ENCODE results near the gene ZNF800. TPM values are rescaled to one million over a fixed set of nuclear protein-coding genes. Genes with fewer than 3 reads are reported as not detected.

Gene ZNF800
- total and polyA plus RNA-seq, 2 of the 8 experiments (the other 6 are each of a cell fraction or from before 2014, with no cell fraction given), result 1.0 to 6.5 TPM

DNA sequence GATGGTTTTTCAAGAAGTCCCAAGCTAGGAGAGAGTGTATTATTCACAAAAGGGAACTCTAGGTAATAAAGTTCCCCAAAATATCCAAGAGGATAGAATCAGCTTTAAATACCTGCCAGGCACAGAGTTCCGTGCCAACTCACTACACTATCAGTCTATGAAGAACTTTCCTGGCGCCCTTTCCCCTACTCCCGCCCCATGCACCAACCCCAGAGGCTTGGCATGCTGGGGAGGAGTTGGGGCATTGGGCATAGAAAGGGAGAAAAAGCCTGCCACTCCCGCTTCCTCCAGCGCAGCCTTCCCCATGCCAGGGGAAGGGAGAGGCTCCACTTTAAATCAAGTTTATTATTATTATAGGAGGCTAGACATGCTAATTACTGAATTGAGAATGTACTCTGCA is 54.9 kb downstream of the ZNF800 start (continued):
- TF ChIP-seq, protein P1, sequence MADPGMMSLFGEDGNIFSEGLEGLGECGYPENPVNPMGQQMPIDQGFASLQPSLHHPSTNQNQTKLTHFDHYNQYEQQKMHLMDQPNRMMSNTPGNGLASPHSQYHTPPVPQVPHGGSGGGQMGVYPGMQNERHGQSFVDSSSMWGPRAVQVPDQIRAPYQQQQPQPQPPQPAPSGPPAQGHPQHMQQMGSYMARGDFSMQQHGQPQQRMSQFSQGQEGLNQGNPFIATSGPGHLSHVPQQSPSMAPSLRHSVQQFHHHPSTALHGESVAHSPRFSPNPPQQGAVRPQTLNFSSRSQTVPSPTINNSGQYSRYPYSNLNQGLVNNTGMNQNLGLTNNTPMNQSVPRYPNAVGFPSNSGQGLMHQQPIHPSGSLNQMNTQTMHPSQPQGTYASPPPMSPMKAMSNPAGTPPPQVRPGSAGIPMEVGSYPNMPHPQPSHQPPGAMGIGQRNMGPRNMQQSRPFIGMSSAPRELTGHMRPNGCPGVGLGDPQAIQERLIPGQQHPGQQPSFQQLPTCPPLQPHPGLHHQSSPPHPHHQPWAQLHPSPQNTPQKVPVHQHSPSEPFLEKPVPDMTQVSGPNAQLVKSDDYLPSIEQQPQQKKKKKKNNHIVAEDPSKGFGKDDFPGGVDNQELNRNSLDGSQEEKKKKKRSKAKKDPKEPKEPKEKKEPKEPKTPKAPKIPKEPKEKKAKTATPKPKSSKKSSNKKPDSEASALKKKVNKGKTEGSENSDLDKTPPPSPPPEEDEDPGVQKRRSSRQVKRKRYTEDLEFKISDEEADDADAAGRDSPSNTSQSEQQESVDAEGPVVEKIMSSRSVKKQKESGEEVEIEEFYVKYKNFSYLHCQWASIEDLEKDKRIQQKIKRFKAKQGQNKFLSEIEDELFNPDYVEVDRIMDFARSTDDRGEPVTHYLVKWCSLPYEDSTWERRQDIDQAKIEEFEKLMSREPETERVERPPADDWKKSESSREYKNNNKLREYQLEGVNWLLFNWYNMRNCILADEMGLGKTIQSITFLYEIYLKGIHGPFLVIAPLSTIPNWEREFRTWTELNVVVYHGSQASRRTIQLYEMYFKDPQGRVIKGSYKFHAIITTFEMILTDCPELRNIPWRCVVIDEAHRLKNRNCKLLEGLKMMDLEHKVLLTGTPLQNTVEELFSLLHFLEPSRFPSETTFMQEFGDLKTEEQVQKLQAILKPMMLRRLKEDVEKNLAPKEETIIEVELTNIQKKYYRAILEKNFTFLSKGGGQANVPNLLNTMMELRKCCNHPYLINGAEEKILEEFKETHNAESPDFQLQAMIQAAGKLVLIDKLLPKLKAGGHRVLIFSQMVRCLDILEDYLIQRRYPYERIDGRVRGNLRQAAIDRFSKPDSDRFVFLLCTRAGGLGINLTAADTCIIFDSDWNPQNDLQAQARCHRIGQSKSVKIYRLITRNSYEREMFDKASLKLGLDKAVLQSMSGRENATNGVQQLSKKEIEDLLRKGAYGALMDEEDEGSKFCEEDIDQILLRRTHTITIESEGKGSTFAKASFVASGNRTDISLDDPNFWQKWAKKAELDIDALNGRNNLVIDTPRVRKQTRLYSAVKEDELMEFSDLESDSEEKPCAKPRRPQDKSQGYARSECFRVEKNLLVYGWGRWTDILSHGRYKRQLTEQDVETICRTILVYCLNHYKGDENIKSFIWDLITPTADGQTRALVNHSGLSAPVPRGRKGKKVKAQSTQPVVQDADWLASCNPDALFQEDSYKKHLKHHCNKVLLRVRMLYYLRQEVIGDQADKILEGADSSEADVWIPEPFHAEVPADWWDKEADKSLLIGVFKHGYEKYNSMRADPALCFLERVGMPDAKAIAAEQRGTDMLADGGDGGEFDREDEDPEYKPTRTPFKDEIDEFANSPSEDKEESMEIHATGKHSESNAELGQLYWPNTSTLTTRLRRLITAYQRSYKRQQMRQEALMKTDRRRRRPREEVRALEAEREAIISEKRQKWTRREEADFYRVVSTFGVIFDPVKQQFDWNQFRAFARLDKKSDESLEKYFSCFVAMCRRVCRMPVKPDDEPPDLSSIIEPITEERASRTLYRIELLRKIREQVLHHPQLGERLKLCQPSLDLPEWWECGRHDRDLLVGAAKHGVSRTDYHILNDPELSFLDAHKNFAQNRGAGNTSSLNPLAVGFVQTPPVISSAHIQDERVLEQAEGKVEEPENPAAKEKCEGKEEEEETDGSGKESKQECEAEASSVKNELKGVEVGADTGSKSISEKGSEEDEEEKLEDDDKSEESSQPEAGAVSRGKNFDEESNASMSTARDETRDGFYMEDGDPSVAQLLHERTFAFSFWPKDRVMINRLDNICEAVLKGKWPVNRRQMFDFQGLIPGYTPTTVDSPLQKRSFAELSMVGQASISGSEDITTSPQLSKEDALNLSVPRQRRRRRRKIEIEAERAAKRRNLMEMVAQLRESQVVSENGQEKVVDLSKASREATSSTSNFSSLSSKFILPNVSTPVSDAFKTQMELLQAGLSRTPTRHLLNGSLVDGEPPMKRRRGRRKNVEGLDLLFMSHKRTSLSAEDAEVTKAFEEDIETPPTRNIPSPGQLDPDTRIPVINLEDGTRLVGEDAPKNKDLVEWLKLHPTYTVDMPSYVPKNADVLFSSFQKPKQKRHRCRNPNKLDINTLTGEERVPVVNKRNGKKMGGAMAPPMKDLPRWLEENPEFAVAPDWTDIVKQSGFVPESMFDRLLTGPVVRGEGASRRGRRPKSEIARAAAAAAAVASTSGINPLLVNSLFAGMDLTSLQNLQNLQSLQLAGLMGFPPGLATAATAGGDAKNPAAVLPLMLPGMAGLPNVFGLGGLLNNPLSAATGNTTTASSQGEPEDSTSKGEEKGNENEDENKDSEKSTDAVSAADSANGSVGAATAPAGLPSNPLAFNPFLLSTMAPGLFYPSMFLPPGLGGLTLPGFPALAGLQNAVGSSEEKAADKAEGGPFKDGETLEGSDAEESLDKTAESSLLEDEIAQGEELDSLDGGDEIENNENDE (IDR thresholded peaks at IDR 0.05; ENCODE audit: insufficient replicate concordance, low read length), result no peak
- TF ChIP-seq, protein P2, sequence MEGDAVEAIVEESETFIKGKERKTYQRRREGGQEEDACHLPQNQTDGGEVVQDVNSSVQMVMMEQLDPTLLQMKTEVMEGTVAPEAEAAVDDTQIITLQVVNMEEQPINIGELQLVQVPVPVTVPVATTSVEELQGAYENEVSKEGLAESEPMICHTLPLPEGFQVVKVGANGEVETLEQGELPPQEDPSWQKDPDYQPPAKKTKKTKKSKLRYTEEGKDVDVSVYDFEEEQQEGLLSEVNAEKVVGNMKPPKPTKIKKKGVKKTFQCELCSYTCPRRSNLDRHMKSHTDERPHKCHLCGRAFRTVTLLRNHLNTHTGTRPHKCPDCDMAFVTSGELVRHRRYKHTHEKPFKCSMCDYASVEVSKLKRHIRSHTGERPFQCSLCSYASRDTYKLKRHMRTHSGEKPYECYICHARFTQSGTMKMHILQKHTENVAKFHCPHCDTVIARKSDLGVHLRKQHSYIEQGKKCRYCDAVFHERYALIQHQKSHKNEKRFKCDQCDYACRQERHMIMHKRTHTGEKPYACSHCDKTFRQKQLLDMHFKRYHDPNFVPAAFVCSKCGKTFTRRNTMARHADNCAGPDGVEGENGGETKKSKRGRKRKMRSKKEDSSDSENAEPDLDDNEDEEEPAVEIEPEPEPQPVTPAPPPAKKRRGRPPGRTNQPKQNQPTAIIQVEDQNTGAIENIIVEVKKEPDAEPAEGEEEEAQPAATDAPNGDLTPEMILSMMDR (IDR thresholded peaks at IDR 0.05; ENCODE audit: control extremely low read depth in 1 of 3, insufficient read depth in 1 of 3, low read depth in 1 of 3, low read length in 3 of 3), result no peak
- no peak for TF ChIP-seq POU5F1 (IDR thresholded peaks at IDR 0.05; ENCODE audit: low read depth, low read length)
- TF ChIP-seq BCL11A (IDR thresholded peaks at IDR 0.05; ENCODE audit: low read depth in 2 of 2, low read length in 2 of 2), result no peak
- no peak for TF ChIP-seq RAD21 (IDR thresholded peaks at IDR 0.05 in 1 of 2, conservative IDR thresholded peaks at IDR 0.05 in 1 of 2; ENCODE audit: low read depth in 2 of 2, low read length in 2 of 2)
- TF ChIP-seq, protein P3, sequence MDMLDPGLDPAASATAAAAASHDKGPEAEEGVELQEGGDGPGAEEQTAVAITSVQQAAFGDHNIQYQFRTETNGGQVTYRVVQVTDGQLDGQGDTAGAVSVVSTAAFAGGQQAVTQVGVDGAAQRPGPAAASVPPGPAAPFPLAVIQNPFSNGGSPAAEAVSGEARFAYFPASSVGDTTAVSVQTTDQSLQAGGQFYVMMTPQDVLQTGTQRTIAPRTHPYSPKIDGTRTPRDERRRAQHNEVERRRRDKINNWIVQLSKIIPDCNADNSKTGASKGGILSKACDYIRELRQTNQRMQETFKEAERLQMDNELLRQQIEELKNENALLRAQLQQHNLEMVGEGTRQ (IDR thresholded peaks at IDR 0.05; ENCODE audit: low read length), result no peak
- TF ChIP-seq POLR2A (IDR thresholded peaks at IDR 0.05; ENCODE audit: control extremely low read depth in 1 of 2, low read depth in 2 of 2, low read length in 2 of 2), result no peak
- no peak for TF ChIP-seq EZH2 (IDR thresholded peaks at IDR 0.05; ENCODE audit: low read depth, low read length, severe bottlenecking)
